HG03354 (cell line): Measurements from ENCODE around the gene JAML.

Source experiments
- ATAC-seq: cut with Tn5 transposase; IDR thresholded peaks from one replicate; pipeline ENCODE4 v1.9.1; 2021; ENCODE audit warnings: mild to moderate bottlenecking; ENCODE audit not compliant: unreplicated experiment, poor library complexity, severe bottlenecking

JAML gene

DNA sequence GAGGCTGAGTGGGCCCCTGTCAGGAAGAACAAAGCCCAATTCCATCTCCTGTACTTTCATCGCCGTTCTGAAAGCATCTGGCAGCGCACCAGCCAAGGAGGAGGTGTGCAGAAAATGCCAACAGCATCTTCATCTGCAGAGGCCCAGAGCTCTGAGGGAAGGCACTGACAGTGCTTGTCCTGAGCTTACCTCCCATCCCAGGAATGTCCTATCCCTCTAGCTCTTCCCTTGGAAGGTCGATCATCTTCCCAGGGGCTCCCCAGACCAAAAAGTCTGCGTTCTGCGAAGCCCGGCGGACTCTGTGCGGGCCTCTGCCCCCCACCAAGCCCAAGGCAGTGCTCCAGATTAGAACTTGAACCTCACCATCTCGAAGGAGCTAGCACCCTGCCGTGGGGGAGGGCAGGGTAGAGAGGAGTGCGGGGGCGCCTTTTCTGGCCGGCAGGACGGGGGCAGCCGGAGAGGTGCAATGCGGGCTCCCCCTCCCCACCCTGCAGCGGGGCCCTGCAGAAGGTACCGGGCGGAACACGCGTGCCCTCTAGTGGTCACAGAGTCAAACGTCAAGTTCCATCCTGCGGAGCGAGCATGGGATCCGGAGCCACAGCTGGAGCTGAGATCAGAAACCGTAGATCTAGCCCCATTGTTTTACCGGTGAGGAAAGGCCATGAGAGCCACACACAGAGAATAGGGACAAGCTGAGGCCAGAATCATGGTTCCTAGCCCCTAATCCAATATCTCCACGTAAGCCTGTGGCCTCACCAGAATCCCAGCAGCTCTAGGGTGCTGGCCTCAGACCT, 53.3 kb downstream of the JAML start:
- no peak for ATAC-seq

DNA sequence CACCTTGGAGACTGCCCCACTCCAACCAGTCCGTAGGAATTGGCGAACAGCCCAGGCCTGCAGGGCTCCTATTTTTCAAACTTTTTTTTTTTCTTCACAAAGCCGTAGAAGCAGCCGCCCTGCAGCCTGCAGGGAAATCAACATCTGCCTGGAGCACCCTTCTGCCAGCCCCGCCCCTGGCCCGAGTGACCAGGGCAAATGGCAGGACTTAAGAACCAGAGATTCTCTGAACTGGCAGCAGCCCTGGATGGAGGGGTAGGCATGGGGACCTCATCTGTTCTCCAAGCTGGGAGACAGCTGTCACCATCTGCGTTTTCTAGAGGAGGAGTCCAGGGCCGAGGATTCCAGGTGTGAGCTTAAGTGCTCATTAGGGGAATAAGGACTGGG, 53.9 kb downstream of the JAML start:
- ATAC-seq = no peak

DNA sequence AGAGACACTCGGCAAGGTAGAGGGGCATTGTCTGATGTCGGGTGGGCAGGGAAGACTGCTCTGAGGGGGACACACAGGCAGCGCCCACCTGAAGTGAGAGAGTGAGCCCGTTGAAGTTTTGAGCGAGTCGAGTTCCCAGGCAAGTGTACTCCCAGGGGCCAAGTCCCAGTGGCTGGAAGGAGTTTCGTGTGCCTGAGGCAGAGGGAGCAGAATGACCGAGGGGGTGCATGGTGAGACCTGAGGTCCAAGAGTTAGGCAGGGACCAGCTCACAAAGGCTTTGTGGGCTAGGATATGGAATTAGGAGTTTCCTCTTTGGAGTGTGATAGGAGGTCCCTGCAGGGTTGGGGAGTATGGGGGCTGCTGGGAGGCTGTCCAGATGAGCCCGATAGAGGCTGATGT, 54.6 kb downstream of the JAML start:
- ATAC-seq = no peak

DNA sequence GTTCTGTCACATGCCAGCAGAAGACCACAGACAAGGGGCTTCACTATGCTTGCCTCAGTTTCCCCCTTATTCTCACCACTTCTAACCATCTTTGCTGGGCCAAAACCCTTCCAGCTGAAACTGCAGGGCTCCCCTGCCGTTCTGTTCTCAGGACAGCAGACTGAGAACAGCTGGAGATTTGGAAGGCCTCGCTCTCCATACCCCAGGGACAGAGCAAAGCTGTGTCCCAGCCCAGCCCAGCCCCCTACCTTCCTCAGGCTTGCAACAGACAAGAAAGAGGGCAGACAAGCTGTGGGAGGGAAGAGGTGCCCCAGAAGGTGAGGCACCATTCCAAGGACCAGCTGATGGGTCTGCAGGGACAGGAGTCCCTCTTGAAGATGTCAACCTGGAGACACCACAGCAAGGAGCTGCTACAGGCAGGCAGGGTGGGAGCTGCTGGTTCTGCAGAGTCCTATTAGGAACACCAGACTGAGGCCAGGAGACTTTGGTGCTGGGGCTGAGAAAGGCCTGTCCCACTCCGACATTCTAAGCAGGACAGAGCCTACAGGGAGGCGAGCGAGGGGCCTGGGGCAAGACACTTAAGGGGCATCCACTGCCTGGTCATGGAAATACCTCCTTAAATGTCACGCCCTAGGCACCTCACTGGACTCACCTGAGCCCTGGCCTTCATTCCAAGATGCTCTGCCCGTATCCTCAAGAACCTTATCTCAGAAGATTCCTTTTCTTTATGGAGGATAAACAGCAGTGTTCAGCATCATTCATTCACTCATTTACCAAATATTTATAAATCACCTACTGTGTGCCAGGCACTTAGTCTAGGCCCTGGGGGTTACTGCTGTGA, 55.3 kb downstream of the JAML start:
- no peak for ATAC-seq

DNA sequence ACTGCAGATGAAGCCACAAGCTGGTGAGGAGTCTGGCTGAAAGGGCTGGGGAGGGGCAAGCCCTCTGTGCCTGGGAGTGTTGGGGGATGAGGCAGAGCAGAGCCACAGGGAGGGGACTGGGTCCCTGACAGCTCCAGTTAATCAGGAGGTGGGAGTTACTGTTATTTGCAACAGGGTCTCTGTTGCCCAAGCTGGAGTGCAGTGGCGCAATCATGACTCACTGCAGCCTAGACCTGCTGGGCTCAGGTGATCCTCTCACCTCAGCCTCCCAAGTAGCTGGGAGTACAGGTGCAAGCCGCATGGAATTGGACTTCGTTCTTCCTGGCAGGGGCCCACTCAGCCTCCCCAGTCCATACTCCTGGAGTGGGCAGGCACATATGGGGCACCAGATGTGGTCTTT, 56.1 kb downstream of the JAML start:
- ATAC-seq = no peak

DNA sequence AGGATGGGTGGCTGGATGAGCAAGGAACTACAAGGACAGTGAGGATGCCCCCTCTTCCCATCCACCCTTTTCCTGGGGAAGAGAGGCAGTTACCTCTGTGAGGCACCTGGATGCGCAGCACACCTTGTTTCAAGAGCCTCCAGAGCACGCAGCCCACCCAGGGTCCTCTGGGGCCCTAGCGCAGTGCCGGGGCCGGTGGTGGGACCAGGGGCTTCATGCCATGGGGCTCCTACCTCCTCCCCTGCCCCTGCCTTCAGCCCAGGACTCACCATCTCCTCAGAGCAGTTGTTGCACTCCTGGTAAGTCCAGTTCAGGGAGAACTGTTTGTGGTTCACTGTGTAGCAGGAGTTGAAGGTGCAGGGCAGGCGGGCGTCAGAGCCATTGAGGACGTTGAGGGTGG, 56.5 kb downstream of the JAML start:
- ATAC-seq = no peak

DNA sequence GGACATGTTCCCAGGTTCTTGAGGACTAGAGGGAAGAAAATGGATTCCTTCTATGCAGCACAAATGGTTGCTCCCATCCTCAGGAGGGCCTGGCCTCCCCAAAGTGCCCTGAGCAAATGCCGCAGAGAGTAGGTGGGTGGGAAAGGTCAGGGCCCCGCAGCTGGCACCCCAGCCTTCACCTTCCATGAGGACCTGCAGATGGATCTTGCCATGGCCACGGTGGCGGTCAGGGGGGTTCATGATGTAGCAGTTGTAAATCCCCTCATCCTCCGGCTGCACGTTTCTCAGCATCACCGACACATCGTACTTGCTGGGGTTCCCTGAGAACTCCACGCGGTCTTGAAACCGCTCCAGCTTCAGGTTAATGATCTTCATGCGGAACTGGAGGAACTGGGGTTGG, 56.9 kb downstream of the JAML start:
- ATAC-seq = no peak

DNA sequence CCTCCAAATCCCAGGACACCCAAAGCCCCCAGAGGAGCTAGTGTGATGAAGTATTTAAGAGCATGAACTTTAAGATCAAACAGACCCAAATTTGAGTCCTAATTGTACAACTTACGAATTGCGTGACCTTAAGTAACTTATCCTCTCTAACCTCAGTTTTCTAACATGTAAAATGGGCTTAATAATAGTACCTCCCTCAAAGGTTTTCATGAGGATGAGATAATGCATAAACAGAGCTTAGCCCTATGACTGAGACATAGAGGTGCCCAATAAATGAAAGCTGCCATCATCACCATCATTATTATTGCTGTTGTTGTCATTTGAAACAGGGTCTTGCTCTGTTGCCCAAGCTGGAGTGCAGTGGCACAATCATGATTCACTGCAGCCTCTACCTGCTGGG, 57.6 kb downstream of the JAML start:
- ATAC-seq = no peak

DNA sequence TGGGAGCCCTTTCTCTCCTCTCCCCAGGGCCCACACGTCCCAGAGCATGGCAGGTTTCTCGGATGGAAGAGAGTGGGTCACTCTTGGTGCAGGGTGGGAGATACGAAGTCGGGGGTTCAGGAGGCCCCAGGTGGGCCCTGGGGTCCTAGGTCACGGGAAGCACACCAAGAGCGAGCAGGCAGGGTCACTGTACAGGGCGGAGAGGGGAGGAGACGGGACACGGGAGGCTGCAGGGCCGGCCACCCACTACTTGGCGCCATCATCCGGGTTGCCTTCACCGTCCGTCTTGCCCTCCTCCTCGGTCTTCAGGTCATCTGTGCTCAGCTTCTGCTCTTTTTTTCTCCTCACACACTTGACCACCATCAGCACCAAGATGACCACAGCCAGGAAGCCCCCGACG, 58.2 kb downstream of the JAML start:
- ATAC-seq = no peak

DNA sequence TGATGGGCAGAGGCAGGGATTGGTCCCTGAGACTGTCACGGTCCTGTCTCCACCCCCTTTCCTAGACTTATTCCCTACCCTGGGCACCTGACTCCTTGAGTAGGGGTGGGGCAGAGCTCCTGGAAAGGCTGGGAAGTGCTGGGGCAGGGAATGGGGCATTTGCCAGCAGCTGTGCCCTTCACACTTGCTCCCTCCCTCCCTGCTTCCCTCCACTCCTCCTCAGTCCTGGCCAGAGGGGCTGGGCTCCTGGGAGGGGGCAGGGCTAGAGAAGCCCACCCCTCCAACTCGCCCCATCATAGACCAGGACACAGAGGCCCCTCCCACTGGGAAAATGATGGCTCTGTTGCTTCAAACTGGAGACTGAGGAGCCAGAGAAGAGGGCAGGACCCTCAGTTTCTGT, 59.9 kb downstream of the JAML start:
- no peak for ATAC-seq

DNA sequence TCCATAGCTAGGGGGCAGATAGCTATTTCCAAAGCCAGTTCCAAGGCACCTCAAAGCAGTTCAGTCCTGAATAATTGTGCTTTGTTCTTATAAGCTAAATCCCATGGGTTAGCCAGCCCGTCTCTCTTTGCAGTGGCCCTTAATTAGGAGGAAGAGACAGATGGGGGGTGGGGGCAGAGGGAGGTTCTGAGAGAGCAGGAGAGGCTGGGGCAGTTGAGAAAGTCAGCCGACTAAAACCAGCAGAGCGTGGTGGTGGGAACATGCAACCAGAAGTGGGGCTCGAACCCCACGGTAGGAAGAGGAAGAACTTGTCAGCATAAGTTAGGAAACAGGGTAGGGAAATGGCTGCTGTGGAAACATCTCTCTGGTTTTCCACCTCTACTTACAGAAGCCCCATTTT, 61.3 kb downstream of the JAML start:
- no peak for ATAC-seq

DNA sequence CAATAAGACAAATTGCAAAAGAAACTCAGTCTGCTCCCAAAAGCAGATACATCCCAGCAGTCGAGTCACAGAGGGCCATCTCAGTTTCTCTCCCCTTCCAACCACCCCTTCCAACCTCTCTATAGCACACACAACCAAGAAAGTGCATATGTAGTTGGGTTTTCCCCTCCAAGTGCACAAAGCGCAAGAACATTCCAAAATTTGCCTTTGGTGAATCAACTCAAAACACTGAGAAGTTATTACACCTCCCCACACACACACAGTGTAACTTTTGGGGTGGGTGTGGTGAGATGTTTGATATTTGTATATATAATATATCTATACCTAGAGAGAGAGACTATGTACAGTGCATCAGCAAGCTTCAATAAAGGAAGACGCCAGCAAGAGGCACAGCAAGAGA, 62.0 kb downstream of the JAML start:
- no peak for ATAC-seq

DNA sequence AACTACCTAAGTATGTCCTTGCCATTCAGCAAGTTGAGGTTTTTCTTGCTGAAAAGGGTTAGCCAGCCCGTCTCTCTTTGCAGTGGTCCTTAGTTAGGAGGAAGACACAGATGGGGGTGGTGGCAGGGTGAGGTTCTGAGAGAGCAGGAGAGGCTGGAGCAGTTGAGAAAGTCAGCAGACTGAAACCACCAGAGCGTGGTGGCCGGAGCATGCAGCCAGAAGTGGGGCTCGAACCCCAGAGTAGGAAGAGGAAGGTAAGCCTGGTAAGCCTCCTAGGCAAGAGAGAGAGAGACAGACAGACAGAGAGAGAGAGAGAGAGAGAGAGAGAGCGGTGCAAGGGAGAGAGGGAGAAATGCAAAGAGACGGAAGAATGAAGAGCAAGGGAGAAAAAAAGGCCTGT, 63.0 kb downstream of the JAML start:
- ATAC-seq = no peak

DNA sequence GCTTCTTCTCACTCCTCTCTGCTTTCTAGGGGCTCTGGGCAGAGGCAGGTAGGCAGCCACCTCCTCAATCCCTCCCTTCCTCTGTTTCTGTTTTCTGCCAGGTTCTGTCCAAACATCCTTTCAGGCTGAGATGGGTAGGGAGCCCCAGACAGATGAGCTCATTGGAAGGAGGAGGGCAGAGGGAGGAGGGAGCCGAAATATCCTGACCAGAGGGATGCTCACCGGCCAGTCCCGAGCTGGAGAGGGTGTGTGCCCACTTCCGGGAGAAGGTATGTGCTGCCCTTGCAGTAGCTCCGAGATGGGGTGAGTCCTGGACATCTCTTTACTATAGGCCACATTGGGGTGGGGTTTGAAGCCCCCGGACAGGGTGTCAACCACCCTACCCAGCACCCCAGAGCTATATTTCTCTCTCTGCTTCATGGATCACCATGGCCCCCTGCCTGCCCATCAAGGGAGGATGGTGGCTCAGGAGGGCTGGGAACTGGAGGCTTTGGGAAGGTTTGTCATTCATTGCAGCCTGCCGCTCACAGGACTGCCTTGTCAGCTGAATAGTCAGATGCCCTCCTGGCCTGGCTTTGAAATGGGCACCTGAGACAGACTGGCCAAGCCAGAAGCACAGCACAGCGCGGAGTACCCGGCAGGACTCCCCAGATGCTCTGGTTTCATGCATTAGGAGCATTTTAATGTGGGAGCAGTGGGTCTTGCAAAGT, 67.5 kb downstream of the JAML start:
- ATAC-seq = no peak

DNA sequence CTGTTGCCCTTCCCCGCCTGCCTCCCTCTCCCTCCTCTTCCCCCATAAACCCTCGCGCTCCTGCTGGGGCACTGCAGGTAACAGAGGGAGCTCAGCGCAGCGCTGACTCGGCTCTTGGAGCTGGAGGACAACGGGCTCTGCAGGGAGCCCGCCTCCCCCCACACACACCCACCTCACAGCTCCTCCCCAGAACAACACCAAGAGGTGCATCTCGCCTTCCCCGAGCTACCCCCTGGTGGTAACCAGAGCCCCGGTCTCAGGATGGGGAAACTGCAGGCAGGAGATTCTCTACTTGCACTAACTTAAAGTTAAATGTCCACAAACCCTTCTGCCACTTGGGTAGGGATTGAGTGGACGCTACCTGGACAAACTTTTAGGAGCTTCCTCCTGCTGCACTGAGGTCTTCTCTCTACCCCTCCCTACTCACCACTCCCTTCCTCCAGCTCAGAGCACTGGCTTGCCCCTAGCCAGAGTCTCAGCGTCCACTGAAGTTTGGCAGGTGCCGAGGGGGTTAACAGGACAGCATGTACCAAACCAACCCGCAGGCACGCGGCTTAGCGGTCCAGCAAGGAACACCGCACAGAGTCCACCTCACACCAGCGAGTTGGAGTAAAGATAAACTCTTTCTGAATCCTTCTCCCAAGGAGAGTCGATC, 68.2 kb downstream of the JAML start:
- ATAC-seq = no peak

DNA sequence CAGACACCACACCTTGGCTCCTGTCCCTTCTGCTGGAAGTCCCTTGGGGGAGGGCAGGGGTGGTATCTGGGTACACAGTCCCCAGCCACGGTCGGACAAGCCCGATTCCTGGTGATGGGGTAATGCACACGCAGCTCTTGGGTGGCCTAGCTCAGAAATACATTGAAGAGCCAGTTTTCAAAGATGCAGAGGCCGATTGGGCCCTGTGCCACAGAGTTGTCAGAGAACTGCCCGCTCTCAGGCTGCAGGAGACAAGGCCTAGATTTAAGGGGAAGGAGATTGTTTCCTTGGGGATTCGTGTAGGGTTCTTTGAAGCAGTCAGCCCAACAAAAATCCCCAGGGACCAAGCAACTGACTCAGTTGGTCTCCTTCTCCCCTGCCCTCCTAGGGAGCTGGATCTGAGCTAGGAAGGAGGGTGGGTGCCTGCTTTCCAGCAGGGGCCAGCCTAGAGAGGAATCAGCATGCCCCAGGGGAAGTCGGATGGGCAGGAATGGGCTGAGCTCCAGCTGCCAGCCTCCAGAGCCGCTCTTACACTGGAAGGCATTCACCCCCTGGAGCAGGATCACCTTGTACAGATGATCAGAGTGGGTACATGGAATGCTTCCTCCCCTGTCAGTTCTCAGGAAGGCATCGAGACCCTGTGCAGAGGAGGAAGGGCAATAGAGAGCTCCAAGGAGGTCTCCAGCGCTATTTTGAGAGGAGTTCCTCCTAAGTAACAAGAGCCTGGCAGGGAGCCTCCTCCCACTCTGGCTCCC, 68.9 kb downstream of the JAML start:
- no peak for ATAC-seq

DNA sequence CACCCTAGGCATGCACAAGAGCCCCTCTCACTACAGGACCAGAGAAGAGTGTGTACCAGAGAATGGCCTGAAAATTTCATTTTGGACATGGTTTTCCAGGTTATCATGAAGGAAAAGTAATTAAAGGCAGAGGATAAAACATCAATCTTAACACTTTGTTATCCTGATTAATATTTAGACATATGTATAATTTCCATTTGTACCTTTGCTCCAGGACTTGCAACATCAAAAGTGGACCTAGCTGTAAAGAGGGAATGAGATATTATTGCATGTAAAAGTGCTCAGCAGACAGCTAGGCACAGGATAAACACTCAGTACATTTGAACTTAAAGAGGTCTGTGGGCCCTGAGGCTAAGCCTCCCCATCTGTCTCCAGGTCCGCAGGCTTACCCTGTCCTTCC, 70.2 kb downstream of the JAML start:
- no peak for ATAC-seq

DNA sequence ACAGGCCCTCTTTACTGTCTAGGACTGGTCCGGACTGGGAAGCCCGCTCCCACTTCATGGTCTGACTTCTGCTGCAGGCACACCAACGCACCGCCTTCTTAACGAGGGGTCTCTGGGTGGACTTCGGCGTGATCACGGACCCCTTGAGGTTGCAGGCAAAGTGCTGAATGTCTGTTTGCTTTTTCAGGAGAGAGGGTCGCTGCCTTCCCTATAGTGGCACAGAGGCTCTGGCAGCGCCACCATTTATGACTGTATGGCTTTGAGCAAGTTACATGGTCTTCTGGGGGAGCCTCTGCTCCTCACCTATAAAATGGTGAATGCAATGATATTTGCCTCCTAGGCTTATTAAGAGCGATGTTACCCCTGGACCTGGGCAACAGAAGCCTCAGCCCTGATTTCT, 70.8 kb downstream of the JAML start:
- ATAC-seq = no peak

DNA sequence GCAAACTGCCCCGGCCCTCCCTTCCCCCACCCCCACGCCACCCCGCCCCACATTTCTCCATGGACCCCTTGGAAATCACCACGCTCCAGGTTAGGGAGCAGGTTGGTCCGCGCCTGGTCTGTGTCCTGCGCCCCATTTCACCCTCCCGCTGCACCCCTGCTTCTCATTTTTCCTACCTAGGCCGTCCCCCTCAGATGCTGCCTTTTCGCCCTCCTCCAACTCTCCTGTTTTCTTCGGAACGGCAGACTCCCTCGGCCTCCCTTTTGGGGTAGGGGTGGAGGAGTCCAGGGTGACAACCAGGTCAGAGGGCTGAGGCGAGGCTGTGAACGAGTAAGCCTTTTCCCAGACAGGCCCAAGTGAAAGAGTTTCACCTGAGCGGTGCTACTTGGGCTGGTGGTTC, 71.3 kb downstream of the JAML start:
- no peak for ATAC-seq
